IMR-90 (cell line): ENCODE measurements around the gene ARHGAP45. TPM values are rescaled to one million over a fixed set of nuclear protein-coding genes. Genes with fewer than 3 reads are reported as not detected.

ENCODE experiments used
- ATAC-seq: fragments of 200-7000 bp; cut with Tn5 transposase; 2 replicates; pipeline ENCODE4 v1.9.1; 2020; ENCODE audit warnings: low read depth, mild to moderate bottlenecking, moderate library complexity
- BruUV-seq: library from RNA; stranded (reverse); fragments of 400-500 nt; replicated peaks from 2 replicates; lab custom pipeline; 2021; lab: Mats Ljungman, UMichigan
- CTCF ChIA-PET: fragments of 300-600 bp; formaldehyde crosslinking; extraction: SDS; loops from one replicate; lab custom pipeline; 2021; ENCODE audit warnings: antibody characterized with exemption; lab: Yijun Ruan, JAX
- POLR2A ChIA-PET: fragments of 300-600 bp; sonication (Branson Sonifier 250); formaldehyde crosslinking; loops from one replicate; lab custom pipeline; 2022; ENCODE audit warnings: antibody characterized with exemption; ENCODE audit not compliant: unreplicated experiment; lab: Charles Lee
- DNase-seq: peaks from one replicate; pipeline ENCODE4 v3.0.0; 2013
- H2AFZ ChIP-seq: replicated peaks from 2 replicates; pipeline ENCODE3; 2013; ENCODE audit warnings: low read length, mild to moderate bottlenecking; ENCODE audit not compliant: poor library complexity
- H2AK5ac ChIP-seq: 2 replicates; pipeline ENCODE4 v1.6.1; 2013; ENCODE audit warnings: low read depth, low read length, inconsistent platforms
- H2AK9ac ChIP-seq: replicated peaks from 2 replicates; pipeline ENCODE3; 2013; ENCODE audit warnings: mild to moderate bottlenecking, low read depth, low read length, moderate library complexity; ENCODE audit not compliant: poor library complexity
- H2BK120ac ChIP-seq: 2 replicates; pipeline ENCODE4 v1.6.1; 2013; ENCODE audit warnings: low read depth, low read length, inconsistent platforms
- H2BK15ac ChIP-seq: 3 replicates; pipeline ENCODE4 v1.6.1; 2013; ENCODE audit warnings: low read depth, low read length, inconsistent platforms
- H2BK20ac ChIP-seq: 2 replicates; pipeline ENCODE4 v1.6.1; 2013; ENCODE audit warnings: low read depth, mild to moderate bottlenecking, inconsistent platforms, low read length, moderate library complexity
- H2BK5ac ChIP-seq: 2 replicates; pipeline ENCODE4 v1.6.1; 2013; ENCODE audit warnings: mild to moderate bottlenecking, low read depth, low read length, inconsistent platforms; ENCODE audit not compliant: poor library complexity, severe bottlenecking
- H3K14ac ChIP-seq: replicated peaks from 2 replicates; pipeline ENCODE4 v1.6.1; 2013; ENCODE audit warnings: low read depth, low read length, inconsistent platforms
- H3K18ac ChIP-seq: 2 replicates; pipeline ENCODE4 v1.6.1; 2013; ENCODE audit warnings: low read depth, low read length, control low read depth
- H3K23ac ChIP-seq: 2 replicates; pipeline ENCODE4 v1.6.1; 2013; ENCODE audit warnings: low read depth, low read length, inconsistent platforms
- H3K27ac ChIP-seq: 2 replicates; pipeline ENCODE4 v1.5.1; 2013; ENCODE audit warnings: mild to moderate bottlenecking, control low read depth, low read length; ENCODE audit not compliant: insufficient read depth
- H3K27me3 ChIP-seq: 2 replicates; pipeline ENCODE4 v1.6.1; 2013; ENCODE audit warnings: low read length; ENCODE audit not compliant: control insufficient read depth, insufficient read depth
- H3K36me3 ChIP-seq: 2 replicates; pipeline ENCODE4 v1.6.1; 2013; ENCODE audit warnings: low read length, mixed read lengths; ENCODE audit not compliant: control insufficient read depth, insufficient read depth
- H3K4ac ChIP-seq: 2 replicates; pipeline ENCODE4 v1.6.1; 2013; ENCODE audit warnings: low read depth, low read length, inconsistent platforms
- H3K4me1 ChIP-seq: 2 replicates; pipeline ENCODE4 v1.6.1; 2013; ENCODE audit warnings: low read length, mixed read lengths; ENCODE audit not compliant: control insufficient read depth, insufficient read depth
- H3K4me2 ChIP-seq: 2 replicates; pipeline ENCODE4 v1.6.1; 2013; ENCODE audit warnings: low read depth, mild to moderate bottlenecking, control low read depth, low read length, moderate library complexity
- H3K4me3 ChIP-seq: 2 replicates; pipeline ENCODE4 v1.5.1; 2013; ENCODE audit warnings: low read depth, mild to moderate bottlenecking, control low read depth, low read length, moderate library complexity; ENCODE audit not compliant: insufficient read depth
- H3K56ac ChIP-seq: 2 replicates; pipeline ENCODE4 v1.6.1; 2013; ENCODE audit warnings: low read length, inconsistent platforms; ENCODE audit not compliant: insufficient read depth; ENCODE audit errors: extremely low read depth
- H3K79me1 ChIP-seq, 2 experiments: 2 replicates each; pipeline ENCODE4 v1.6.1; 2013; ENCODE audit warnings: low read length in 2 of 2, inconsistent platforms in 1 of 2, low read depth in 1 of 2
- H3K9ac ChIP-seq: 2 replicates; pipeline ENCODE4 v1.6.1; 2013; ENCODE audit warnings: low read depth, low read length, control low read depth
- H3K9me1 ChIP-seq: 2 replicates; pipeline ENCODE4 v1.6.1; 2013; ENCODE audit warnings: low read length, inconsistent platforms; ENCODE audit not compliant: insufficient read depth
- H3K9me3 ChIP-seq: 2 replicates; pipeline ENCODE4 v1.6.1; 2013; ENCODE audit warnings: low read length; ENCODE audit not compliant: control insufficient read depth, insufficient read depth
- H4K20me1 ChIP-seq: 2 replicates; pipeline ENCODE4 v1.6.1; 2013; ENCODE audit warnings: low read length, inconsistent platforms; ENCODE audit not compliant: insufficient read depth
- H4K5ac ChIP-seq: 2 replicates; pipeline ENCODE4 v1.6.1; 2013; ENCODE audit warnings: mild to moderate bottlenecking, low read depth, low read length, control low read depth
- H4K8ac ChIP-seq, 2 experiments: 2 replicates each; pipeline ENCODE4 v1.6.1; 2013; ENCODE audit warnings: low read depth in 2 of 2, low read length in 2 of 2, control low read depth in 1 of 2, inconsistent platforms in 1 of 2
- H4K91ac ChIP-seq: 2 replicates; pipeline ENCODE4 v1.6.1; 2013; ENCODE audit warnings: low read depth, low read length, inconsistent platforms; ENCODE audit not compliant: insufficient read depth
- CEBPB ChIP-seq: IDR thresholded peaks from 2 replicates; pipeline ENCODE4 v1.6.1; 2012; ENCODE audit warnings: low read depth, low read length, improper control_type of control experiment
- CTCF ChIP-seq: conservative IDR thresholded peaks from 2 replicates; pipeline ENCODE4 v1.5.1; 2012; ENCODE audit warnings: mild to moderate bottlenecking, low read depth, low read length, improper control_type of control experiment
- ELK1 ChIP-seq: fragments of 150-350 bp; IDR thresholded peaks from 2 replicates; pipeline ENCODE4 v1.6.1; 2016; ENCODE audit warnings: low read depth, mild to moderate bottlenecking, low read length, moderate library complexity, borderline replicate concordance
- MAFK ChIP-seq: IDR thresholded peaks from 2 replicates; pipeline ENCODE4 v1.6.1; 2012; ENCODE audit warnings: low read depth, low read length, improper control_type of control experiment
- POLR2A ChIP-seq: IDR thresholded peaks from 2 replicates; pipeline ENCODE4 v1.6.1; 2012; ENCODE audit warnings: mild to moderate bottlenecking, low read depth, low read length
- WGBS, 2 experiments: methylation state at CpG; one replicate each; pipeline versions ENCODE4 v1.1.5 to v1.1.7; 2013; ENCODE audit warnings: missing lambda C conversion rate in 2 of 2; ENCODE audit not compliant: insufficient read length in 1 of 2; ENCODE audit errors: extremely low coverage in 2 of 2; 5-methylcytosine and 5-hydroxymethylcytosine counted together
- dilution Hi-C: fragments of 300-500 bp; cut with HindIII; formaldehyde crosslinking; loops from one replicate; pipeline ENCODE4 v1.14.3; 2018; ENCODE audit warnings: low sequenced_read_pairs; ENCODE audit not compliant: unreplicated experiment
- in situ Hi-C: fragments of 300-500 bp; cut with MboI; formaldehyde crosslinking; loops from 3 replicates; pipeline ENCODE4 v1.14.3; 2019; ENCODE audit warnings: low sequenced_read_pairs, inconsistent platforms, mixed read lengths
- intact Hi-C: fragments of 100-400 bp; cut with micrococcal nuclease; formaldehyde crosslinking; loops from 2 replicates; pipeline ENCODE4 v1.10.0; 2022
- polyA plus RNA-seq, 3 experiments: library from polyadenylated mRNA; depleted of rRNA; stranded (reverse); fragments of >200 nt; gene quantifications; 2 replicates each; pipeline ENCODE4 v1.2.3, GENCODE V29; 2012; ENCODE audit warnings: low replicate concordance in 1 of 3
- total RNA-seq: library from RNA; depleted of rRNA; stranded (reverse); fragments of >200 nt; gene quantifications from 2 replicates; pipeline ENCODE4 v1.2.3, GENCODE V29; 2012

ARHGAP45 gene
- total and polyA plus RNA-seq, 2 of the 4 experiments (the other 2 are of a cell fraction), result 1.3 to 1.7 TPM

- Histone ChIP-seq H3K9me3 (no peaks in the 10 kb centered on the region), H3K23ac (no peak overlapping the region), H3K9me1 (no peaks in the 10 kb centered on the region), H3K14ac (no peak overlapping the region), H3K27me3 (no peaks in the 10 kb centered on the region), H3K56ac (no peak overlapping the region), H2AK9ac (no peak overlapping the region), H4K5ac (no peak overlapping the region), H3K27ac (no peak overlapping the region), H3K4me3 (no peak overlapping the region), H2AFZ (no peak overlapping the region), H4K8ac (no peak overlapping the region), H3K4me1 (0 out of 2 replicates have a peak, but pooled peaks cover 2% of the 10 kb centered on the region), H2AK5ac (no peak overlapping the region), H2BK20ac (no peak overlapping the region), H3K18ac (no peak overlapping the region), H3K36me3 (peaks cover 88% of the 10 kb centered on the region), H3K9ac (no peak overlapping the region), H3K79me1 (peaks cover 16 to 43% of the 10 kb centered on the region in 2 experiments), H3K4ac (no peak overlapping the region), H4K91ac (no peak overlapping the region), H2BK15ac (no peak overlapping the region), H4K20me1 (peaks cover 13% of the 10 kb centered on the region), H3K4me2 (no peak overlapping the region), H2BK120ac (no peak overlapping the region), H2BK5ac (no peak overlapping the region)
- no peak for DNase-seq
- no TSS peak for BruUV-seq
- in situ Hi-C loops (no loop called here), intact Hi-C loops (no loop called here), dilution Hi-C loops (no loop called here)
- WGBS, 2 experiments, result 93% methylated on average over 28 of the region's 50 CpGs; no CpG with 5 or more reads in 1 of the 2 experiments
- no peak for ATAC-seq
- TF ChIP-seq CTCF (no peak), POLR2A (no peak), CEBPB (no peak), MAFK (no peak), ELK1 (no peak)
- ChIA-PET CTCF (no interaction called here), POLR2A (no interaction called here)
Observed at GRCh38 chr19:1119475-1120217, 52.7 kb downstream of the ARHGAP45 start.
